GM19239 (cell line): ENCODE results near the gene FAM72B.
"Not testable (repeated sequence)": the region's sequence is repeated elsewhere in the genome, so short reads cannot be mapped to it uniquely, and the experiment has no call there.

Experiments
- DNase-seq: peaks from one replicate; pipeline ENCODE4 v3.0.0; 2011; ENCODE audit warnings: low spot score; ENCODE audit not compliant: insufficient read length
- FAIRE-seq: peaks from 2 replicates; lab custom pipeline; 2011; peaks lifted over from hg19 to GRCh38; lab: Jason Lieb, UNC

The FAM72B gene

GRCh38 chr1:121200985-121201981 lies 17.1 kb upstream of the FAM72B start:
- DNase-seq, FAIRE-seq: not testable (repeated sequence)

GRCh38 chr1:121200232-121200631 lies 16.1 kb upstream of the FAM72B start:
- not testable (repeated sequence) for FAIRE-seq, DNase-seq

- not testable (repeated sequence) for FAIRE-seq, DNase-seq
Measured at GRCh38 chr1:121199763-121200162, 15.6 kb upstream of the FAM72B start.

GRCh38 chr1:121197095-121197882 lies 13.1 kb upstream of the FAM72B start:
- FAIRE-seq, DNase-seq: not testable (repeated sequence)

GRCh38 chr1:121192512-121192911 lies 8.4 kb upstream of the FAM72B start:
- not testable (repeated sequence) for DNase-seq, FAIRE-seq

GRCh38 chr1:121187914-121188313 lies 3.8 kb upstream of the FAM72B start:
- DNase-seq, FAIRE-seq: not testable (repeated sequence)

- not testable (repeated sequence) for FAIRE-seq, DNase-seq
Measured at GRCh38 chr1:121186191-121186590, 2.1 kb upstream of the FAM72B start.

- DNase-seq, FAIRE-seq: not testable (repeated sequence)
Measured at GRCh38 chr1:121185140-121185708, 1.1 kb upstream of the FAM72B start.

GRCh38 chr1:121183867-121184266 lies 273 bp downstream of the FAM72B start:
- DNase-seq, FAIRE-seq: not testable (repeated sequence)

- not testable (repeated sequence) for DNase-seq, FAIRE-seq
Measured at GRCh38 chr1:121178197-121178596, 5.9 kb downstream of the FAM72B start.

- not testable (repeated sequence) for DNase-seq, FAIRE-seq
Measured at GRCh38 chr1:121176649-121177048, 7.5 kb downstream of the FAM72B start.

- FAIRE-seq, DNase-seq: not testable (repeated sequence)
Measured at GRCh38 chr1:121168152-121168668, 15.9 kb downstream of the FAM72B start.

- not testable (repeated sequence) for FAIRE-seq, DNase-seq
Measured at GRCh38 chr1:121167225-121167738, 16.9 kb downstream of the FAM72B start.

- not testable (repeated sequence) for FAIRE-seq, DNase-seq
Measured at GRCh38 chr1:121165296-121165695, 18.8 kb downstream of the FAM72B start.

GRCh38 chr1:121163850-121164757 lies 20.0 kb downstream of the FAM72B start:
- not testable (repeated sequence) for DNase-seq, FAIRE-seq

- FAIRE-seq, DNase-seq: not testable (repeated sequence)
Measured at GRCh38 chr1:121161199-121161901, 22.8 kb downstream of the FAM72B start.

GRCh38 chr1:121160118-121160517 lies 24.0 kb downstream of the FAM72B start:
- FAIRE-seq, DNase-seq: not testable (repeated sequence)

- not testable (repeated sequence) for FAIRE-seq, DNase-seq
Measured at GRCh38 chr1:121157609-121158008, 26.5 kb downstream of the FAM72B start.
